ENCODE measurements around the gene GSG1L.

GSG1L gene

DNA sequence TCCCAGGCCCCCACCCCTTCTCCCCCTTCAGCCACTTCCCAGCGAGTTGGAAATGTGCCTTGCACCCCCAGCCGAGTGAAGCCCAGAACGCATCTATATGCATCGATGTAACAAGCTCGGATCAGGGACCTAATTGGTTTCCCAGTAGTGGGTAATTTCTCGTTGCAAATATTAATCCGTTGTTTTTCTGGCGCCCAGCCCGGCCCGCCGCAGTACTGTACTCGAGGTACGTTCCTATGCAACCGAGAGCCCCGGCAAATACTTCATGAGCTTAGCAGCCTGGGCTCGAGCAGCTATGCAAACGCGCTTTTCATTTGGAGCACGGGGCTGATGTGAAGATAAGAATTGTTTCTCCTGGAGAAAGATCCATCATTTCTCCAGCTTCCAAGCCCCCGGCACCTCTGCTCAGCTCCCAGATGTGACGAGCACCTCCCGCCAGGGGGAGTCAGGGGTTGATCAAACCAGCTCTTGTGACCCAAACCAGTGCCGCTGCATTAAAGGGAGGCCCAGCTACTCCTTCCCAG is 283.8 kb downstream of the GSG1L start:
- Histone ChIP-seq H3K4me1 (peaks cover 0 to 29% (median 21%) of the 10 kb centered on the region in 10 experiments; a peak in 16 of 20 replicates), H3K9me3 (replicated peaks in 1 of 11) (no peaks in the 10 kb centered on the region), H3K27ac (no peak overlapping the region), H3K9ac (no peak overlapping the region), H4K20me1 (peaks cover 0 to 18% (median 0%) of the 10 kb centered on the region in 11 experiments; a peak in 2 of 22 replicates), H3K4me3 (no peak overlapping the region), H3K27me3 (no peaks in the 10 kb centered on the region), H3K36me3 (0 out of 22 replicates have a peak, but pooled peaks cover 0 to 5% (median 0%) of the 10 kb centered on the region in 11 experiments), H3K4me2 (no peak overlapping the region)
- no peak for TF ChIP-seq Cebpa-rat (IDR thresholded peaks at IDR 0.05)

DNA sequence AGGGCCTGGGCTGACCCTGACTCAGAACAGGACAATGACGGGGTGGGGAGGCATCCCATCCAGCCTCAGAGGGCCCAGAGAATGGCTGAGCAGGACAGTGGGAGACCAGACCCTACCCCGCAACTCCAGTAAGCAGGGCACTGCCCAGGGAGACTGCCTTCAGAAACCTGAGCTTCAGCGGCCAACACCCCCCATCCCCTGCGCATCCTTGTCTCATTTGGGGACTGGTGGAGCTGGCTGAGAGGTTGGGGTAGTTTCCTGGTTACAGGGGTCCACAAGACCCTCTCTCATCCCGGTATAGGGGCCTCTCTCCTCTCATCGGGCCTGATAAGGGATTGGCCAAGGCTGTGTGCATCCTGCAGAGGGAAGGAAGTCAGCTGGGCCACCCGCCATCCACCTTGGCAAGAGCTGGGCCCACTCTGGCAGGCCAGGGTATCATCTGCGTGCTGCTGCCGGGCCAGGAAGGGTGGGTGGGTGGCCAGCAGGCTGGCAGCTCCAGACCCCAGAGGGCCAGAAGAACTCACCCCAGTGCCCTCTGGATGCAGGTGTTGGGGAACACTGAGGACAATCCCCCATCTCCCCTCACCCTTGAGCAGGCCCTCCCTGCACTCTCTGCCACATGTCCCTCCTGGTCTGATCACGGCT is 284.5 kb downstream of the GSG1L start:
- Histone ChIP-seq H3K4me1 (peaks cover 0 to 36% (median 28%) of the 10 kb centered on the region in 10 experiments; a peak in 16 of 20 replicates), H3K4me3 (no peak overlapping the region), H3K36me3 (0 out of 22 replicates have a peak, but pooled peaks cover 0 to 5% (median 0%) of the 10 kb centered on the region in 11 experiments), H4K20me1 (peaks cover 0 to 20% (median 0%) of the 10 kb centered on the region in 11 experiments; a peak in 2 of 22 replicates), H3K27ac (no peak overlapping the region), H3K9me3 (replicated peaks in 1 of 11) (no peaks in the 10 kb centered on the region), H3K4me2 (no peak overlapping the region), H3K27me3 (no peaks in the 10 kb centered on the region), H3K9ac (no peak overlapping the region)
- no peak for TF ChIP-seq Cebpa-rat (IDR thresholded peaks at IDR 0.05)

DNA sequence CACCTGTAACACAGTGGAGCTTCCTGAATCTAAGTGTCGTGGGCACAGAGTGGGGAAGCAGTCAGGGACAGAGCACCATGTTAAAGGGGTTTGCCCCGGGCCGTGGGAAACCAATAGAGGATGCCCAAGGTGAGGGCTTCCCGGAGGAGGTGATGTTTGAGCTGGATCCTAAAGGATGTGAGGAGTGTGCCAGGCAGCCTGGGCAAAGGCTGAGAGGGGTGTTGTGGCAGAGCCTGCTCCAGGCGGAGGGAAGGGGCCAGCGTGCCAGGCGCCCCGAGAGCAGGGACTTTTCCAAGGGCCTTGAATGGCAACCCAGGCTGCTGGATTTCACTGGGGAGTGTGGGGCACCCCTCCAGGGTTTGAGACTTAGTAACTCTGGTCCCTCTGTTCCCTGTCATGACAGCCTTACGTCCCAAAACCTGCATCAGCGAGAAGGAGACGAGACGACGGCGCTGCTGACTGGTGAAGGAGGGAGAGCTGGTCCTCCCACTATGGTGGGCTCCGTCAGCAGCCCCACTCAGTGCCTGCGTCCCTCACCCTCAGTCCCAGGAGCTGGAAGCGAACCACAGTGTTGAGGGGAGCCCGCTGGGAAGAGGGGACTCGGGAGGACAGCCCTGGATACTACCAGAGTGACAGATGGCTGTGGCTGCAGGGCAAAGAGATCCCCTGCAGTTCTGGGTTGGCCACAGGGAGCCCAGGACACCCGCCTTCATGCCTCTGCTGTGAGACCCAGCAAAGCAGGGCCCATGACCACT is 285.2 kb downstream of the GSG1L start:
- H4K20me1 ChIP-seq: peaks cover 0 to 20% (median 0%) of the 10 kb centered on the region in 11 experiments; a peak in 2 of 22 replicates
- no peak for TF ChIP-seq Cebpa-rat (IDR thresholded peaks at IDR 0.05)
- H3K27me3 ChIP-seq: no peaks in the 10 kb centered on the region
- H3K27ac ChIP-seq: no peak overlapping the region
- H3K9ac ChIP-seq: no peak overlapping the region
- no peak overlapping the region for H3K4me3 ChIP-seq
- no peak overlapping the region for H3K4me2 ChIP-seq
- 0 out of 22 replicates have a peak, but pooled peaks cover 0 to 5% (median 0%) of the 10 kb centered on the region in 11 experiments for H3K36me3 ChIP-seq
- H3K9me3 ChIP-seq (replicated peaks in 1 of 11): no peaks in the 10 kb centered on the region
- H3K4me1 ChIP-seq: peaks cover 0 to 43% (median 35%) of the 10 kb centered on the region in 10 experiments; a peak in 16 of 20 replicates

DNA sequence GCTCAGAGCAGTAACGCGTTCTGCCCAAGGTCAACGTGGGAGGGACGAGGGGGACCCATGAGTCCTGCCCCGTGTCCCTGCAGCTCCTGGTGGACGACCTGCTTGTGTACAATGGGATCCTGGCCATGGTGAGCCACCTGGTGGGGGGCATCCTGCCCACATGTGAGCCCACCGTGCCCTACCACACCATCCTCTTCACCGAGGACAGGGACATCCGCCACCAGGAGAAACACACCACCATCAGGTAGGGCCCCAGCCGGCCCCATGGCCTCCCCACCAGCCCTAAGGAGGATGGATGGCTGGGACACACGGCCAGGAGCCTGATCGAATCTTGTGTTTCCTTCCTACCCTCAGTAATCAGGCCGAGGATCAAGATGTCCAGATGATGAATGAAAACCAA is 286.0 kb downstream of the GSG1L start:
- no peaks in the 10 kb centered on the region for H3K9me3 ChIP-seq (replicated peaks in 1 of 11)
- no peak overlapping the region for H3K4me2 ChIP-seq
- H3K27ac ChIP-seq: no peak overlapping the region
- H4K20me1 ChIP-seq: peaks cover 0 to 20% (median 0%) of the 10 kb centered on the region in 11 experiments; a peak in 2 of 22 replicates
- 0 out of 22 replicates have a peak, but pooled peaks cover 0 to 5% (median 0%) of the 10 kb centered on the region in 11 experiments for H3K36me3 ChIP-seq
- no peak for TF ChIP-seq Cebpa-rat (IDR thresholded peaks at IDR 0.05)
- no peak overlapping the region for H3K9ac ChIP-seq
- peaks cover 0 to 51% (median 43%) of the 10 kb centered on the region in 10 experiments; a peak in 17 of 20 replicates for H3K4me1 ChIP-seq
- H3K27me3 ChIP-seq: no peaks in the 10 kb centered on the region
- H3K4me3 ChIP-seq: no peak overlapping the region

DNA sequence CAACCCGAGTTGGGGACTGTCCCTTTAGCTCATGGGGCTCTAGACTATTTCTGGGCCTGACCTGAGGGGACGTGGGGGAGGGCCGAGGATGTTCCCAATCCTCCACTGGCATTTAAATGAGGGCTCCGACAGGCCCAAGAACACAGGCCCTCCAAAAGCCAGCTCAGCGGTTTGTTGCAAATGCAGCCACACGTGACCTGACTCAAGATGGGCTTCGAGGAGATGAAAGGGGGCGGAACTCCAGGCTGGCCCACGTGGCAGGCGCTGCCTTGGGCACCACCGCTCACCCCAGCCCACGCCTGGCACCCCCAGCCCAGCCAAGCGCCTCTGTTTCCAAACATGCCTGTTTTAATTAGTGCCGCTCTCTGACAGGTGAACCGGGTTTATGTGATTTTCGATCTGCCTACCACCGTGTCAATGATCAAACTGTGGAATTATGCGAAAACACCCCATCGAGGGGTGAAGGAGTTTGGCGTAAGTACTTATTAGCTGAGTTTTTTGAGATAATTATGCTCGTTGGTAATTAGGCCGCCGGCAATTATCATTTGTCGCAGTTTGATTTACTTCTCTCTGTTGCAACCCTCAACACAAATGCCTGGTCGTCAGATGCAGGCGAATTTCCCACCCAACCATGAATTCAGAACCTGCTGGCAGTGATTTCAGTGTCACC is 286.8 kb downstream of the GSG1L start:
- Histone ChIP-seq H4K20me1 (peaks cover 0 to 21% (median 0%) of the 10 kb centered on the region in 11 experiments; a peak in 2 of 22 replicates), H3K9me3 (replicated peaks in 1 of 11) (no peaks in the 10 kb centered on the region), H3K27ac (no peak overlapping the region), H3K9ac (no peak overlapping the region), H3K4me3 (no peak overlapping the region), H3K36me3 (peaks cover 0 to 12% (median 0%) of the 10 kb centered on the region in 11 experiments; a peak in 3 of 22 replicates), H3K4me1 (peaks cover 0 to 53% (median 50%) of the 10 kb centered on the region in 10 experiments; a peak in 17 of 20 replicates), H3K27me3 (no peaks in the 10 kb centered on the region), H3K4me2 (peak overlapping the region in 8 of 11 experiments; percentile 76 to 89 (median 80); a peak in 13 of 22 replicates)
- no peak for TF ChIP-seq Cebpa-rat (IDR thresholded peaks at IDR 0.05)

DNA sequence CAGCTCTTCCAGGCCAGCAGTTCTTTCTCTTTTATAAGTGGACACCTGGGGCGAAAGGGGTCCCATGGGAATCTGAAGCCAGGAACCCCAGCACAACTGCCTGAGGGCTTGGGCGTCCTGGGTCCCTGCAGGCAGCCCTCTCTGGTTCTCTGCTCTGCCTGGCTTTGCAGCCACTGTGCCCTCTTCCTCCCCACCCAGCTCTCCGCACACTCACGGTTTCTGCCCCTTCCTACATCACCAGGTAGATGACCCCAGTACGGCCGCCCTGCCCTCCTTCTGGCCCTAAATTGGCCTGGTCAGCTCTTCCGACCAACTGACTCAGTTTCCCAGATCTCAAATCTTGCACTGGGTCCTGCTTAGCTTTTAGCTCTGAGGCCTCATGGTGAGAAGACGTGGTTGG is 288.3 kb downstream of the GSG1L start:
- Histone ChIP-seq H3K9ac (peak overlapping the region in 5 of 11 experiments; percentile 5 to 53 (median 24); a peak in 5 of 22 replicates), H3K27ac (peak overlapping the region in 5 of 11 experiments; percentile 2 to 91 (median 86); a peak in 7 of 22 replicates), H4K20me1 (peaks cover 0 to 27% (median 0%) of the 10 kb centered on the region in 11 experiments; a peak in 2 of 22 replicates), H3K36me3 (peaks cover 0 to 22% (median 0%) of the 10 kb centered on the region in 11 experiments; a peak in 8 of 22 replicates), H3K4me3 (no peak overlapping the region), H3K9me3 (replicated peaks in 1 of 11) (no peaks in the 10 kb centered on the region), H3K4me2 (peak overlapping the region in 8 of 11 experiments; percentile 76 to 89 (median 80); a peak in 16 of 22 replicates), H3K27me3 (no peaks in the 10 kb centered on the region), H3K4me1 (peaks cover 0 to 67% (median 64%) of the 10 kb centered on the region in 10 experiments; a peak in 17 of 20 replicates)
- no peak for TF ChIP-seq Cebpa-rat (IDR thresholded peaks at IDR 0.05)

DNA sequence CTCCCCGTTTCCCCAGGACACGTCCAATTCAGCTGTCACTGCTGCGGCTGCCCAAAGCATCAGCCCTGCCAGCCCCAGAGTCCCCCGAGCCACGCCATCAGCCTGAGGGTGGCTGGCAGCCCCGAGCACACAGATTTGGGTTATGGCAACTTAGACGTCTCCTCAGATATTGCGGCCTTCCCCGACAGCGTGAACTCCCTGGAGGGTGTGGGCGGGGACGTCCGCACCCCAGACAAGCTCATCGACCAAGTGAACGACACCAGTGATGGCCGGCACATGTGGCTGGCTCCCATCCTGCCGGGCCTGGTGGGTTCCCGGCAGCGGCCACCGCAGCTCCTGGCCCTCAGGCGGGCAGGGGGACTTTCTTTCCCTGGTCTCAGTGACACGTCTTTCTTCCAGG is 288.7 kb downstream of the GSG1L start:
- Histone ChIP-seq H3K9me3 (replicated peaks in 1 of 11) (no peaks in the 10 kb centered on the region), H3K27me3 (no peaks in the 10 kb centered on the region), H3K27ac (peak overlapping the region in 6 of 11 experiments; percentile 2 to 91 (median 79); a peak in 7 of 22 replicates), H4K20me1 (peaks cover 0 to 27% (median 0%) of the 10 kb centered on the region in 11 experiments; a peak in 2 of 22 replicates), H3K4me1 (peaks cover 0 to 72% (median 69%) of the 10 kb centered on the region in 10 experiments; a peak in 17 of 20 replicates), H3K4me2 (peak overlapping the region in 10 of 11 experiments; percentile 7 to 89 (median 76); a peak in 17 of 22 replicates), H3K4me3 (no peak overlapping the region), H3K9ac (peak overlapping the region in 5 of 11 experiments; percentile 5 to 53 (median 24); a peak in 8 of 22 replicates), H3K36me3 (peaks cover 0 to 27% (median 0%) of the 10 kb centered on the region in 11 experiments; a peak in 9 of 22 replicates)
- TF ChIP-seq Cebpa-rat (IDR thresholded peaks at IDR 0.05): no peak

DNA sequence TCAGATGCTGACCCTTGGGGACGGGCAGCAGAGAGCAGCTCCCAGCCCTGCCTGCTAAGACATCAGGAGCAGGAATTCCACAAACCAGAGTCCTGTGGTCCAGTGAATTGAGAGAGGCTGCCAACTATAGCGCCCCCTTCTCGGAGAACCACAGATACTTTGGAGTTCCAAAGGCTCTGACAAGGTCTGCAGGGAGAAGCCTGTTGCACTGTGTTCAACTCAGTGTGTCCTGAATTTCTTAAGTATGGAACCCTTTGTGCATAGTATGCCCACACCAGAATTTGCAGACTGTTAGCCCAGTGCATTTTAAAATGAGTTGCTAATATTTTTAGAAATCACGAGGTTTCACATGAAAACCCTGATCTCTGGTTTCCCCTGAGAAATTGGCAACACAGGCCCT is 290.2 kb downstream of the GSG1L start:
- peaks cover 0 to 41% (median 0%) of the 10 kb centered on the region in 11 experiments; a peak in 10 of 22 replicates for H3K36me3 ChIP-seq
- peak overlapping the region in 7 of 11 experiments; percentile 15 to 91 (median 82); a peak in 13 of 22 replicates for H3K27ac ChIP-seq
- peaks cover 0 to 86% (median 78%) of the 10 kb centered on the region in 10 experiments; a peak in 17 of 20 replicates for H3K4me1 ChIP-seq
- H3K9ac ChIP-seq: peak overlapping the region in 7 of 11 experiments; percentile 15 to 77 (median 51); a peak in 10 of 22 replicates
- H3K4me3 ChIP-seq: no peak overlapping the region
- peaks cover 0 to 21% (median 0%) of the 10 kb centered on the region in 11 experiments; a peak in 2 of 22 replicates for H4K20me1 ChIP-seq
- TF ChIP-seq Cebpa-rat (IDR thresholded peaks at IDR 0.05): no peak
- H3K4me2 ChIP-seq: peak overlapping the region in 9 of 11 experiments; percentile 48 to 89 (median 77); a peak in 17 of 22 replicates
- no peaks in the 10 kb centered on the region for H3K9me3 ChIP-seq (replicated peaks in 1 of 11)
- no peaks in the 10 kb centered on the region for H3K27me3 ChIP-seq

Measured in BLaER1 treated with 17β-estradiol and CSF1 and Interleukin-3, amounts not matched to agents 10 nM and 100 nM (cell line).